HG03135 (cell line): ENCODE results near the gene LAMA4.

ENCODE experiments used
- ATAC-seq: cut with Tn5 transposase; IDR thresholded peaks from one replicate; pipeline ENCODE4 v1.9.1; 2021; ENCODE audit warnings: mild to moderate bottlenecking, moderate library complexity; ENCODE audit not compliant: unreplicated experiment

LAMA4 gene

GRCh38 chr6:112100561-112100960, 153.8 kb downstream of the LAMA4 start:
- ATAC-seq = no peak

- ATAC-seq = no peak
These were observed 157.5 kb downstream of the LAMA4 start for GRCh38 chr6:112096901-112097300.

GRCh38 chr6:112087916-112088315, 166.5 kb downstream of the LAMA4 start:
- no peak for ATAC-seq

GRCh38 chr6:112087136-112087911, 167.0 kb downstream of the LAMA4 start, which contains the start of the genes FAM229B and TUBE1:
TSS of gene FAM229B (plus strand) at chr6:112087591. CDS start at chr6:112099284, 11,693 bp downstream.
TSS of gene TUBE1 (minus strand) at chr6:112087482. CDS start at chr6:112087434, 48 bp downstream.
- ATAC-seq = peak; percentile 98

- peak; percentile 17 for ATAC-seq
These were observed 167.6 kb downstream of the LAMA4 start for GRCh38 chr6:112086744-112087135.

GRCh38 chr6:112085286-112086065, 168.9 kb downstream of the LAMA4 start:
- no peak for ATAC-seq

- ATAC-seq = no peak
These were observed 172.8 kb downstream of the LAMA4 start for GRCh38 chr6:112081569-112081968.

GRCh38 chr6:112066606-112067005, 187.8 kb downstream of the LAMA4 start:
- no peak for ATAC-seq

GRCh38 chr6:112065426-112065986, 188.9 kb downstream of the LAMA4 start:
- no peak for ATAC-seq

GRCh38 chr6:112062966-112063365, 191.4 kb downstream of the LAMA4 start:
- no peak for ATAC-seq

- no peak for ATAC-seq
These were observed 192.8 kb downstream of the LAMA4 start for GRCh38 chr6:112061605-112062004.
